Stomach (tissue), 4 donors: ENCODE data around the gene ERC1.

Source experiments
- POLR2A ChIP-seq, 4 donors: fragments of 450-650 bp; IDR thresholded peaks; one replicate each; pipeline ENCODE4 v1.6.1; 2016; ENCODE audit warnings: antibody characterized with exemption in 4 of 4, control low read depth in 2 of 4, mild to moderate bottlenecking in 1 of 4, moderate library complexity in 1 of 4
- TF ChIP-seq, protein P1 (sequence below), 7 experiments: fragments of 450-650 bp in 4 of 7; fragments of 200-600 bp in 3 of 7; sonication (generic) in 3 of 7; IDR thresholded peaks; one replicate each; pipeline ENCODE4 v1.5.1; 2016 to 2019; ENCODE audit warnings: antibody characterized with exemption in 7 of 7, control low read depth in 2 of 7, mild to moderate bottlenecking in 1 of 7

DNA sequence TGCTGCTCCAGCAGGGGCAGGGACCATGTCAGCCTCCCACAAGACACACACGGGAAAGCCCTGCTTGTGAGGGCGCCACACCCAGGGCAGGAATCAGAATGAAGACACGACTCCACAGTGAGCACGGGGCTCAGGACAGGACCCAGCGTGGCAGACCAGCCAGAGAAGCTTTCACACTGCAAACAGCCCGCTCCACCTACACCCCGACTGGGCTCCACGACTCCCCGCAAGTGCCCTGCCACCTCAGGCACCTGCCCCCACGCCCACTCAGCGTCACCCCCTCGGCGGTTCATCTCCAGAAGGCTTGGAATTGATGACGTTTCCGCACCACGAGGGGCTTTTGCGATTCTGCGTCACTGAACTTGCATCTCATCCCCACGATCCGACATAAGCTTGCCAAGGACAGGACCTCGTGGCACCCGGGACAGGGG lies 512.3 kb downstream of the ERC1 start:
- TF ChIP-seq, protein P1, sequence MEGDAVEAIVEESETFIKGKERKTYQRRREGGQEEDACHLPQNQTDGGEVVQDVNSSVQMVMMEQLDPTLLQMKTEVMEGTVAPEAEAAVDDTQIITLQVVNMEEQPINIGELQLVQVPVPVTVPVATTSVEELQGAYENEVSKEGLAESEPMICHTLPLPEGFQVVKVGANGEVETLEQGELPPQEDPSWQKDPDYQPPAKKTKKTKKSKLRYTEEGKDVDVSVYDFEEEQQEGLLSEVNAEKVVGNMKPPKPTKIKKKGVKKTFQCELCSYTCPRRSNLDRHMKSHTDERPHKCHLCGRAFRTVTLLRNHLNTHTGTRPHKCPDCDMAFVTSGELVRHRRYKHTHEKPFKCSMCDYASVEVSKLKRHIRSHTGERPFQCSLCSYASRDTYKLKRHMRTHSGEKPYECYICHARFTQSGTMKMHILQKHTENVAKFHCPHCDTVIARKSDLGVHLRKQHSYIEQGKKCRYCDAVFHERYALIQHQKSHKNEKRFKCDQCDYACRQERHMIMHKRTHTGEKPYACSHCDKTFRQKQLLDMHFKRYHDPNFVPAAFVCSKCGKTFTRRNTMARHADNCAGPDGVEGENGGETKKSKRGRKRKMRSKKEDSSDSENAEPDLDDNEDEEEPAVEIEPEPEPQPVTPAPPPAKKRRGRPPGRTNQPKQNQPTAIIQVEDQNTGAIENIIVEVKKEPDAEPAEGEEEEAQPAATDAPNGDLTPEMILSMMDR (IDR thresholded peaks at IDR 0.05), result no peak
- TF ChIP-seq POLR2A (IDR thresholded peaks at IDR 0.05), result no peak
